Measurements from ENCODE around the gene USP22.

DNA sequence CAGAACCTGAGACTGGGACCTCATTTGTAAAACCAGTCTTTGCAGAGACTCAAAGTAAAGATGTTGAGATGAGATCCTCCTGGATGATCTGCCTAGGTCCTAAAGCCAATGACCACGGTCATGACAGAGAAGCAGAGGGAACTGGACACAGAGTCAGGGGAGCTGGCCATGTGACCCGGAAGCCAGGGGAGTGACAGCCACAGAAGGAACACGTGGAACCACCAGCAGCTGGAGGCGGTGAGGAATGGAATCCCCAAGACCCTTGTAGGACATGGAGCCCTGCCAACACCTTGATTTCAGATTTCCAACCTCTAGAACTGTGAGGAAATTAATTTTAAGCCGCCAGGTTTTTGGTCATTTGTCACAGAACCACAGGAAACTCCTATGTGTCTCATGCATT, 37.0 kb downstream of the USP22 start:
- TF ChIP-seq POLR2A (IDR thresholded peaks at IDR 0.05; ENCODE audit: extremely low read depth, insufficient read length) (no peak), MYC (IDR thresholded peaks at IDR 0.05; ENCODE audit: low read depth, low read length) (no peak)
- TF ChIP-seq, protein P1, sequence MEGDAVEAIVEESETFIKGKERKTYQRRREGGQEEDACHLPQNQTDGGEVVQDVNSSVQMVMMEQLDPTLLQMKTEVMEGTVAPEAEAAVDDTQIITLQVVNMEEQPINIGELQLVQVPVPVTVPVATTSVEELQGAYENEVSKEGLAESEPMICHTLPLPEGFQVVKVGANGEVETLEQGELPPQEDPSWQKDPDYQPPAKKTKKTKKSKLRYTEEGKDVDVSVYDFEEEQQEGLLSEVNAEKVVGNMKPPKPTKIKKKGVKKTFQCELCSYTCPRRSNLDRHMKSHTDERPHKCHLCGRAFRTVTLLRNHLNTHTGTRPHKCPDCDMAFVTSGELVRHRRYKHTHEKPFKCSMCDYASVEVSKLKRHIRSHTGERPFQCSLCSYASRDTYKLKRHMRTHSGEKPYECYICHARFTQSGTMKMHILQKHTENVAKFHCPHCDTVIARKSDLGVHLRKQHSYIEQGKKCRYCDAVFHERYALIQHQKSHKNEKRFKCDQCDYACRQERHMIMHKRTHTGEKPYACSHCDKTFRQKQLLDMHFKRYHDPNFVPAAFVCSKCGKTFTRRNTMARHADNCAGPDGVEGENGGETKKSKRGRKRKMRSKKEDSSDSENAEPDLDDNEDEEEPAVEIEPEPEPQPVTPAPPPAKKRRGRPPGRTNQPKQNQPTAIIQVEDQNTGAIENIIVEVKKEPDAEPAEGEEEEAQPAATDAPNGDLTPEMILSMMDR (IDR thresholded peaks at IDR 0.05; ENCODE audit: low read depth, low read length), result no peak
- TF ChIP-seq, protein P2, sequence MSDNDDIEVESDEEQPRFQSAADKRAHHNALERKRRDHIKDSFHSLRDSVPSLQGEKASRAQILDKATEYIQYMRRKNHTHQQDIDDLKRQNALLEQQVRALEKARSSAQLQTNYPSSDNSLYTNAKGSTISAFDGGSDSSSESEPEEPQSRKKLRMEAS (IDR thresholded peaks at IDR 0.05; ENCODE audit: low read depth, low read length), result no peak

All from NB4 (cell line).